Common myeloid progenitor, CD34-positive (primary cell): Measurements from ENCODE around the gene PIK3AP1.

Experiments used
- CTCF ChIA-PET: fragments of 350-600 bp; sonication (Branson Sonifier 250); formaldehyde crosslinking; loops from one replicate; lab custom pipeline; 2021; ENCODE audit warnings: antibody characterized with exemption; lab: Charles Lee
- POLR2A ChIA-PET: fragments of 350-600 bp; sonication (Branson Sonifier 250); formaldehyde crosslinking; loops from one replicate; lab custom pipeline; 2021; ENCODE audit warnings: antibody characterized with exemption; lab: Charles Lee
- DNase-seq, 3 donors: peaks; one replicate each; pipeline versions ENCODE4 v3.0.0 to v3.0.0-alpha.2; 2013
- H3K27ac ChIP-seq, 2 experiments: 1 replicate in 1 of 2; 2 replicates in 1 of 2; pipeline ENCODE4 v1.7.0; 2013; ENCODE audit warnings: inconsistent platforms in 2 of 2, low read length in 2 of 2, mild to moderate bottlenecking in 2 of 2, low read depth in 1 of 2, moderate library complexity in 1 of 2; ENCODE audit not compliant: severe bottlenecking in 2 of 2, insufficient read depth in 1 of 2, poor library complexity in 1 of 2
- H3K27me3 ChIP-seq, 5 experiments: replicated peaks in 2 of 5; 1 replicate in 3 of 5; 2 replicates in 2 of 5; pipeline versions ENCODE4 v1.6.1 to v1.7.0; 2013; ENCODE audit warnings: low read length in 4 of 5, mild to moderate bottlenecking in 2 of 5, moderate library complexity in 2 of 5, inconsistent platforms in 1 of 5; ENCODE audit not compliant: insufficient read depth in 5 of 5, control insufficient read depth in 4 of 5
- H3K36me3 ChIP-seq, 4 experiments: 1 replicate in 2 of 4; 2 replicates in 2 of 4; pipeline versions ENCODE4 v1.6.1 to v1.7.0; 2013; ENCODE audit warnings: low read length in 3 of 4, control low read depth in 1 of 4, mild to moderate bottlenecking in 1 of 4; ENCODE audit not compliant: control insufficient read depth in 4 of 4, insufficient read depth in 4 of 4
- H3K4me1 ChIP-seq, 4 experiments: 1 replicate in 3 of 4; 2 replicates in 1 of 4; pipeline versions ENCODE4 v1.6.1 to v1.7.1; 2013; ENCODE audit warnings: low read length in 3 of 4, mild to moderate bottlenecking in 3 of 4, control low read depth in 1 of 4, inconsistent platforms in 1 of 4, moderate library complexity in 1 of 4; ENCODE audit not compliant: control insufficient read depth in 4 of 4, insufficient read depth in 4 of 4; ENCODE audit errors: control extremely low read depth in 1 of 4
- H3K4me3 ChIP-seq, 7 experiments: 1 replicate in 4 of 7; 2 replicates in 3 of 7; pipeline versions ENCODE4 v1.5.1 to v1.7.0; 2013; ENCODE audit warnings: mild to moderate bottlenecking in 7 of 7, low read length in 6 of 7, moderate library complexity in 6 of 7, inconsistent platforms in 2 of 7, low read depth in 2 of 7, control low read depth in 1 of 7; ENCODE audit not compliant: insufficient read depth in 4 of 7, control insufficient read depth in 1 of 7; ENCODE audit errors: extremely low read depth in 1 of 7
- H3K9me3 ChIP-seq, 5 experiments: 1 replicate in 4 of 5; 2 replicates in 1 of 5; pipeline versions ENCODE4 v1.6.1 to v1.7.1; 2013; ENCODE audit warnings: low read length in 4 of 5, mild to moderate bottlenecking in 2 of 5, inconsistent platforms in 1 of 5, low read depth in 1 of 5, moderate library complexity in 1 of 5; ENCODE audit not compliant: control insufficient read depth in 4 of 5, insufficient read depth in 2 of 5; ENCODE audit errors: control extremely low read depth in 1 of 5
- WGBS: methylation state at CpG from one replicate; pipeline ENCODE4 v1.1.5; 2013; ENCODE audit not compliant: insufficient coverage; 5-methylcytosine and 5-hydroxymethylcytosine counted together

Gene PIK3AP1

DNA sequence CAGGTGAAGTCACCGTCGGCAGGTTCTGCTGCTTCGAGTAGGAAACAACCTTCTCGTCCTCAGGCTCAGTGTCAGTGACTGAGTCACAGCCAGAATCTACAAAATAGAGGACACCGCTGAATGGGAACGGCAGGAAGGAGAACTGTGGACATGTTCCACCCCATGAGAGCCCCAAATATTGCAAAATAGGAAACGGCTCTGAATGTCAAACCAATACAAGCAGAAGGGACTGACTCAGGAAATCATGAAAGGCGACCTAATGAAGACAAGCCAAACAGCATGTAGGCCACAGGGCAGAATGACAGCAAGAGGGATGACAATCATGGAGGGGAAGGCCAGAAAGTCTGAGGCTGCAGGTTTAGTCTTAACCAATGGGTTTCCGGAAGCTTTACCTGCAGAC lies 63.5 kb downstream of the PIK3AP1 start:
- DNase-seq = peak in 2 of 3 donors; percentile 36 to 40
- CTCF ChIA-PET = interaction anchor here (0.6 to 1.7 kb wide), 5 partner anchors 7 to 754 kb away, joined by 3 read pairs; no protein-coding TSS in a partner anchor
- WGBS = 47% methylated on average over 8 of the region's 9 CpGs
- peaks cover 9 to 62% (median 42%) of the 10 kb centered on the region in 4 experiments for H3K4me1 ChIP-seq
- H3K27me3 ChIP-seq = no peaks in the 10 kb centered on the region
- no peak overlapping the region for H3K4me3 ChIP-seq
- POLR2A ChIA-PET = no interaction called here
- H3K9me3 ChIP-seq = peaks cover 0 to 4% (median 2%) of the 10 kb centered on the region in 5 experiments
- H3K36me3 ChIP-seq = peaks cover 0 to 28% (median 8%) of the 10 kb centered on the region in 4 experiments
- H3K27ac ChIP-seq = no peak overlapping the region

DNA sequence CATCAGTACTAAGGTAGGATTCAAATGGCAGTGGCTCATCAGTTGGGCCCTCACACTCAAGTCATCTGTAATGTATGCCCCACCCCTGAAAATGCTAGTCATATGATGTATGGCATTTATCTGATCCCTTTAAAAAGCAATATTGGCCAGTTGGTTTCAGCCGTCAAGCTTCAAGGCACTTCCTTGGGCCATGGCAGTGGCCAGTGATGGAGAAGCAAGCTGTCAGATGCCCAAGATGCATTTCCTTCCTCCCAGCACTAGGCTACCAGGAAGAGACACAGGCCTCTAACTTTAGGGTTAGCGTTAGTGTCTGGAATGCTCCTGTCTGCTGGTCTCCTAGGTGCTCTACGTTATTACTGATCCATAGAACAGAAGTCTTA lies 64.1 kb downstream of the PIK3AP1 start:
- H3K27ac ChIP-seq = no peak overlapping the region
- H3K4me3 ChIP-seq = no peak overlapping the region
- no peak for DNase-seq
- H3K4me1 ChIP-seq = peaks cover 15 to 68% (median 49%) of the 10 kb centered on the region in 4 experiments
- CTCF ChIA-PET = interaction anchor here (0.6 to 1.7 kb wide), 4 partner anchors 8 to 15 kb away, joined by 3 read pairs; no protein-coding TSS in a partner anchor
- 92% methylated on average over 3 of the region's 3 CpGs for WGBS
- H3K27me3 ChIP-seq = no peaks in the 10 kb centered on the region
- H3K36me3 ChIP-seq = peaks cover 0 to 28% (median 8%) of the 10 kb centered on the region in 4 experiments
- POLR2A ChIA-PET = interaction anchor here (0.6 kb wide), 1 partner anchor 60 kb away, joined by 3 read pairs; no protein-coding TSS in a partner anchor
- peaks cover 0 to 4% (median 2%) of the 10 kb centered on the region in 5 experiments for H3K9me3 ChIP-seq

DNA sequence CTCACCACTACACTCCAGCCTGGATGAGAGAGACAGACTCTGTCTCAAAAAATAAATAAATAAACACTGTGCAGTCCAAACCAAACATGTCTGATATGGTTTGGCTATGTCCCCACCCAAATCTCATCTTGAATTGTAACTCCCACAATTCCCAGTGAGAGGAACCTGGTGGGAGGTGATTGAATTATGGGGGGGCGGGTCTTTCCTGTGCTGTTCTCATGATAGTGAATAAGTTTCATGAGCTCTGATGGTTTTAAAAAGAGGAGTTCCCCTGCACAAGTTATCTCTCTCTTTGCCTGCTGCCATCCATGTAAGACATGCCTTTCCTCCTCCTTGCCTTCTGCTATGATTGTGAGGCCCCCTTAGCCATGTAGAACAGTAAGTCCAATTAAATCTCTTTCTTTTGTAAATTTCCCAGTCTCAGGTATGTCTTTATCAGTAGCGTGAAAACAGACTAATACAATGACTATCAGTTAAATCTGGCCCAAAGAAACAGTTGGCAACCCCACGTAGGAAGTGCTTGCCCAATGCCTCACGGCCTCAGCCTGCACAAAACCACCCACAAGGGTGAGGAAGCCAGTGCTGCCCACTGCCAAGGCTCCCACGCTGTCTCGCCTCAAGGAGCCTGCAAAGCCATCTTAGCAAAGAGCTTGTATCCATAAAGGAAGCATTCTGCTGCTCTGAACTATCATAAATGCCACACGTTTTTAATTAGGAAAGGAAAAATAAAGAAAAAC lies 64.7 kb downstream of the PIK3AP1 start:
- WGBS = 73% methylated on average over 5 of the region's 7 CpGs
- ChIA-PET CTCF (interaction anchor here (1.0 to 1.7 kb wide), 4 partner anchors 9 to 86 kb away, joined by 3 to 4 read pairs (median 4); no protein-coding TSS in a partner anchor), POLR2A (interaction anchor here (0.6 kb wide), 1 partner anchor 60 kb away, joined by 3 read pairs; no protein-coding TSS in a partner anchor)
- Histone ChIP-seq H3K27me3 (no peaks in the 10 kb centered on the region), H3K4me3 (peak overlapping the region in 2 of 7 experiments; percentile 10 to 18), H3K36me3 (peaks cover 2 to 33% (median 10%) of the 10 kb centered on the region in 4 experiments), H3K27ac (no peak overlapping the region), H3K9me3 (peaks cover 0 to 4% (median 2%) of the 10 kb centered on the region in 5 experiments), H3K4me1 (peaks cover 17 to 74% (median 54%) of the 10 kb centered on the region in 4 experiments)
- no peak for DNase-seq

DNA sequence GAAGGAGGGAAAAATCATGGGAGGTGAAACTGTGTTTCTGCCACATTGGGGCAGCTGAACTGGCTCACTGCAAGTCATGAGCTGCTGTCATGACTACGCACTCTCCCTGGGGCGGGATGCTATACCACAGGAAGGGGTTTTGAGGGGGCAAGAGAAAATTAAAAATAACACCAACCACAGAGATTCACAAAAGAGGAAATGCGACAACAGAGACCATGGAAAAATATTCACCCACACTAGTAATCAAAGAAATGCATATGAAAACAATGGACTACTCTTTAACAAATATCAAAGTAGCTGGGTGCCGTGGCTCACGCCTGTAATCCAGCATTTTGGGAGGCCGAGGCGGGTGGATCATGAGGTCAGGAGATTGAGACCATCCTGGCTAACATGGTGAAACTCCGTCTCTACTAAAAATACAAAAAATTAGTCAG lies 68.3 kb downstream of the PIK3AP1 start:
- H3K27me3 ChIP-seq = no peaks in the 10 kb centered on the region
- H3K9me3 ChIP-seq = peaks cover 0 to 4% (median 2%) of the 10 kb centered on the region in 5 experiments
- peaks cover 14 to 67% (median 40%) of the 10 kb centered on the region in 4 experiments for H3K4me1 ChIP-seq
- H3K4me3 ChIP-seq = peak overlapping the region in 2 of 7 experiments; percentile 6 to 38
- peak overlapping the region in 1 of 2 experiments; percentile 40 for H3K27ac ChIP-seq
- POLR2A ChIA-PET = interaction anchor here (1.0 to 1.8 kb wide), 5 partner anchors 20 to 181 kb away, joined by 3 to 6 read pairs (median 5); partner anchors contain the start of gene LCOR
- WGBS = 0% methylated on average over 1 of the region's 8 CpGs
- CTCF ChIA-PET = interaction anchor here (0.7 to 5.0 kb wide), 15 partner anchors 9 to 173 kb away, joined by 3 to 29 read pairs (median 4); partner anchors contain the start of gene PIK3AP1
- peaks cover 9 to 65% (median 32%) of the 10 kb centered on the region in 4 experiments for H3K36me3 ChIP-seq
- peak; percentile 90 to 97 (median 96) for DNase-seq

DNA sequence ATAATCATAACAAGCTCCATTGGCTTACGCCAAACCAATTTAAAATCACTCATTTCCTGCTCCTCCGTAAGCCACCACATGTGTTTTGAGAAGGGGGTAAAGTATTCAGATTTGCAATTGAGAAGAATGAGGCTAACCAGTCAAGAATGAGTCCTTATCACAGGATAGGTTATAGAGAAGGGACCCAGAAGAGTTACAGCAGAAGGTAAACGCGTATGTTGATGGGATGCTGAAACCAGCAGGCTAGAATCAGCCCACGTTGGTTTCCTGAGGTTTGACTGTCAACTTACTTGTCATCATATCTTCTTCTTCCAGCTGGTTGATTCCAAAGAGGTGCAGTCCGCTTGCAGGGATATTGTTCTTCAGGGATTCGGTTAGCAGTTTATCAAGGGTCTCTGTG lies 69.4 kb downstream of the PIK3AP1 start:
- no peak overlapping the region for H3K27ac ChIP-seq
- CTCF ChIA-PET = interaction anchor here (0.8 to 5.0 kb wide), 11 partner anchors 8 to 104 kb away, joined by 3 to 29 read pairs (median 7); partner anchors contain the start of gene PIK3AP1

DNA sequence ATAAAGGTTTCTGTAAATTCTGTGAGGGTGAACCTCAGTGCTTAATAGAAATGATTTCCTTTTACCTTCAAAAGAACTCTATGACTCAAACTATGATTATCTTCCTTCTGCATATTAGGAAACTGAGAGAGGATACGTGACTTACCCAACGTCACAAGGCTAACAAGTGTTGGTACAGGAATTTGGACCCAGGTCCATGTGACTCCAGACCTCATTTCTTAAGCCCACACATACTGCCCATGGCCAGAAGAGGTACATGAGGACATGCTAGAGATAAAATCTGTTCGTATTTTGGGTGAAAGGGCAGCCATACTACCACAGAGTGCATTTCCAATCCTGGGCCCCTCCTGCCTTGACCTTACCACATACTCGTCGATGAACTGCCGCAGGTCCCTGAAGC lies 72.0 kb downstream of the PIK3AP1 start:
- Histone ChIP-seq H3K9me3 (no peaks in the 10 kb centered on the region), H3K27ac (no peak overlapping the region), H3K36me3 (peaks cover 12 to 65% (median 38%) of the 10 kb centered on the region in 4 experiments), H3K4me1 (peaks cover 8 to 50% (median 26%) of the 10 kb centered on the region in 4 experiments), H3K27me3 (no peaks in the 10 kb centered on the region), H3K4me3 (no peak overlapping the region)
- WGBS = 100% methylated on average over 3 of the region's 6 CpGs
- CTCF ChIA-PET = interaction anchor here (1.0 to 2.3 kb wide), 2 partner anchors 56 to 70 kb away, joined by 3 to 7 read pairs; no protein-coding TSS in a partner anchor
- POLR2A ChIA-PET = no interaction called here
- no peak for DNase-seq

More for the DNA sequence above, 69.4 kb downstream of the PIK3AP1 start:
- Histone ChIP-seq H3K36me3 (peaks cover 9 to 67% (median 33%) of the 10 kb centered on the region in 4 experiments), H3K4me1 (peaks cover 10 to 64% (median 30%) of the 10 kb centered on the region in 4 experiments), H3K27me3 (no peaks in the 10 kb centered on the region), H3K4me3 (peak overlapping the region in 1 of 7 experiments; percentile 28), H3K9me3 (peaks cover 0 to 3% (median 2%) of the 10 kb centered on the region in 5 experiments)
- POLR2A ChIA-PET = interaction anchor here (1.8 kb wide), 1 partner anchor 182 kb away, joined by 5 read pairs; the partner anchor contains the start of gene LCOR
- 50% methylated on average over 3 of the region's 7 CpGs for WGBS
- DNase-seq = peak in 1 of 3 donors; percentile 44
